Psoas muscle (tissue), 8 donors: ENCODE measurements around the gene COX6A2. TPM values are rescaled to one million over a fixed set of nuclear protein-coding genes. Genes with fewer than 3 reads are reported as not detected.

Experiments used
- ATAC-seq, 4 donors: fragments of 200-7000 bp; cut with Tn5 transposase; one replicate each; pipeline ENCODE4 v1.9.1; 2020; ENCODE audit warnings: moderate library complexity in 3 of 4, mild to moderate bottlenecking in 2 of 4
- DNase-seq, 2 donors: peaks; one replicate each; pipeline ENCODE4 v3.0.0-alpha.2; 2020
- H3K27ac ChIP-seq: fragments of 200-600 bp; one replicate; pipeline ENCODE4 v1.8.0; 2022
- H3K27me3 ChIP-seq, 3 donors: fragments of 200-600 bp in 1 of 3; one replicate each; pipeline versions ENCODE4 v1.6.1 to v1.8.0; 2013 to 2022; ENCODE audit warnings: low read length in 2 of 3, mild to moderate bottlenecking in 2 of 3, moderate library complexity in 1 of 3; ENCODE audit not compliant: insufficient read depth in 3 of 3
- H3K36me3 ChIP-seq, 2 donors: fragments of 200-600 bp in 1 of 2; one replicate each; pipeline versions ENCODE4 v1.6.1 to v1.8.0; 2013 to 2022; ENCODE audit warnings: low read depth in 1 of 2, mild to moderate bottlenecking in 1 of 2, moderate library complexity in 1 of 2; ENCODE audit not compliant: insufficient read depth in 1 of 2
- H3K4me1 ChIP-seq: fragments of 200-600 bp; one replicate; pipeline ENCODE4 v1.8.0; 2022
- H3K4me3 ChIP-seq: fragments of 200-600 bp; one replicate; pipeline ENCODE4 v1.8.0; 2022; ENCODE audit warnings: mild to moderate bottlenecking
- H3K9me3 ChIP-seq: fragments of 200-600 bp; one replicate; pipeline ENCODE4 v1.8.0; 2022
- CTCF ChIP-seq: fragments of 200-600 bp; IDR thresholded peaks from one replicate; pipeline ENCODE4 v1.8.0; 2022; ENCODE audit warnings: antibody characterized with exemption
- WGBS, 3 donors: extraction: QIAGEN DNeasy Blood & Tissue Kit; methylation state at CpG; one replicate each; pipeline versions ENCODE4 v1.1.6 to v1.1.7; 2013; 5-methylcytosine and 5-hydroxymethylcytosine counted together
- intact Hi-C, 2 donors: fragments of 100-400 bp; cut with DNase I; formaldehyde crosslinking; loops; one replicate each; pipeline versions ENCODE4 v1.11.0 to v1.14.2; 2022
- polyA plus RNA-seq, 3 donors: library from polyadenylated mRNA; stranded (reverse); fragments of 200-250 nt; gene quantifications; one replicate each; pipeline ENCODE4 v1.2.3, GENCODE V29; 2013
- total RNA-seq, 4 donors: library from RNA; stranded (reverse); fragmentation: NEBNext Ultra II Directional in 2 of 4; extraction: Animal tissue kit (Norgen Biotek cat#: 25700) in 2 of 4; gene quantifications; one replicate each; pipeline versions ENCODE4 v1.2.1 to v1.2.4, GENCODE V29; 2021 to 2023
- donor health status: healthy with polysubstance abuse.
- donor health status: DM: no; HTN: no; CAD: no; lungs with moderate emphysema.
- donor health status: Bipolar disorder and iron deficiency.
- donor health status: healthy.
- donor health status: DM: yes; HTN: yes; CAD: no.
- donor health status: DM: no; HTN: no; CAD: no.
- donor health status: DM: no; HTN: no; CAD: no.
- donor health status: DM: yes; HTN: yes; CAD: no.

Gene COX6A2
- total and polyA plus RNA-seq, 7 donors, result 1,027 to 3,792 (median 1,232) TPM

- WGBS, 3 donors, result 94 to 95% (median 95%) methylated on average over 33 to 36 of the region's 36 CpGs
- Histone ChIP-seq H3K36me3 (peaks cover 6 to 68% of the 10 kb centered on the region in 2 donors), H3K9me3 (no peaks in the 10 kb centered on the region), H3K27me3 (no peaks in the 10 kb centered on the region), H3K4me3 (no peak overlapping the region), H3K27ac (no peak overlapping the region), H3K4me1 (peaks cover 15% of the 10 kb centered on the region)
- DNase-seq, result no peak
- ATAC-seq, result no peak
- TF ChIP-seq CTCF, result no peak
- intact Hi-C loops, result loop anchor here in 1 of 2 donors (10.0 kb wide), 2 partner anchors 240 to 400 kb away; no protein-coding TSS in a partner anchor
These were observed 36.2 kb upstream of the COX6A2 start for GRCh38 chr16:31464348-31464769.

- no peak for TF ChIP-seq CTCF
- no peaks in the 10 kb centered on the region for H3K27me3 ChIP-seq
- ATAC-seq (no peak), DNase-seq (peak in 1 of 2 donors; percentile 59)
- H3K4me3 ChIP-seq, result no peak overlapping the region
- no peak overlapping the region for H3K27ac ChIP-seq
- 89 to 93% (median 89%) methylated on average over 35 of the region's 35 CpGs for WGBS, 3 donors
- H3K9me3 ChIP-seq, result no peaks in the 10 kb centered on the region
- peaks cover 7 to 65% of the 10 kb centered on the region in 2 donors for H3K36me3 ChIP-seq
- peaks cover 25% of the 10 kb centered on the region for H3K4me1 ChIP-seq
- intact Hi-C loops, result loop anchor here in 1 of 2 donors (10.0 kb wide), 2 partner anchors 243 to 403 kb away; no protein-coding TSS in a partner anchor
These were observed 34.0 kb upstream of the COX6A2 start for GRCh38 chr16:31461921-31462804.

- H3K27ac ChIP-seq, result no peak overlapping the region
- H3K36me3 ChIP-seq, result peaks cover 9 to 57% of the 10 kb centered on the region in 2 donors
- H3K4me3 ChIP-seq, result no peak overlapping the region
- intact Hi-C loops, result loop anchor here in 1 of 2 donors (10.0 kb wide), 2 partner anchors 243 to 403 kb away; no protein-coding TSS in a partner anchor
- DNase-seq (peak in 1 of 2 donors; percentile 39), ATAC-seq (no peak)
- H3K9me3 ChIP-seq, result no peaks in the 10 kb centered on the region
- WGBS, 3 donors, result 82 to 87% (median 85%) methylated on average over 10 of the region's 10 CpGs
- H3K27me3 ChIP-seq, result no peaks in the 10 kb centered on the region
- no peak for TF ChIP-seq CTCF
- H3K4me1 ChIP-seq, result peaks cover 33% of the 10 kb centered on the region
These were observed 33.2 kb upstream of the COX6A2 start for GRCh38 chr16:31461201-31461920.

- peaks cover 9 to 49% of the 10 kb centered on the region in 2 donors for H3K36me3 ChIP-seq
- H3K27ac ChIP-seq, result peak overlapping the region; percentile 100
- peaks cover 41% of the 10 kb centered on the region for H3K4me1 ChIP-seq
- ATAC-seq (no peak), DNase-seq (peak in 1 of 2 donors; percentile 53)
- 58 to 61% (median 60%) methylated on average over 8 of the region's 8 CpGs for WGBS, 3 donors
- no peaks in the 10 kb centered on the region for H3K27me3 ChIP-seq
- H3K4me3 ChIP-seq, result peak overlapping the region; percentile 98
- intact Hi-C loops, result loop anchor here in 1 of 2 donors (10.0 kb wide), 2 partner anchors 244 to 404 kb away; no protein-coding TSS in a partner anchor
- no peaks in the 10 kb centered on the region for H3K9me3 ChIP-seq
- TF ChIP-seq CTCF, result peak; percentile 48
These were observed 32.4 kb upstream of the COX6A2 start for GRCh38 chr16:31460582-31461002.
